ENCODE measurements around the gene CRBN.

GRCh38 chr3:3165650-3166049 is 13.8 kb downstream of the CRBN start:
- TF ChIP-seq CTCF (IDR thresholded peaks at IDR 0.05) (no peak), POLR2A (IDR thresholded peaks at IDR 0.05) (no peak)
